GM19238 (cell line): ENCODE results near the gene ZNF789.
"Not testable (repeated sequence)": the region's sequence is repeated elsewhere in the genome, so short reads cannot be mapped to it uniquely, and the experiment has no call there.

Source experiments
- DNase-seq: peaks from one replicate; pipeline ENCODE4 v3.0.0; 2011; ENCODE audit warnings: low spot score; ENCODE audit not compliant: insufficient read length

Gene ZNF789

DNA sequence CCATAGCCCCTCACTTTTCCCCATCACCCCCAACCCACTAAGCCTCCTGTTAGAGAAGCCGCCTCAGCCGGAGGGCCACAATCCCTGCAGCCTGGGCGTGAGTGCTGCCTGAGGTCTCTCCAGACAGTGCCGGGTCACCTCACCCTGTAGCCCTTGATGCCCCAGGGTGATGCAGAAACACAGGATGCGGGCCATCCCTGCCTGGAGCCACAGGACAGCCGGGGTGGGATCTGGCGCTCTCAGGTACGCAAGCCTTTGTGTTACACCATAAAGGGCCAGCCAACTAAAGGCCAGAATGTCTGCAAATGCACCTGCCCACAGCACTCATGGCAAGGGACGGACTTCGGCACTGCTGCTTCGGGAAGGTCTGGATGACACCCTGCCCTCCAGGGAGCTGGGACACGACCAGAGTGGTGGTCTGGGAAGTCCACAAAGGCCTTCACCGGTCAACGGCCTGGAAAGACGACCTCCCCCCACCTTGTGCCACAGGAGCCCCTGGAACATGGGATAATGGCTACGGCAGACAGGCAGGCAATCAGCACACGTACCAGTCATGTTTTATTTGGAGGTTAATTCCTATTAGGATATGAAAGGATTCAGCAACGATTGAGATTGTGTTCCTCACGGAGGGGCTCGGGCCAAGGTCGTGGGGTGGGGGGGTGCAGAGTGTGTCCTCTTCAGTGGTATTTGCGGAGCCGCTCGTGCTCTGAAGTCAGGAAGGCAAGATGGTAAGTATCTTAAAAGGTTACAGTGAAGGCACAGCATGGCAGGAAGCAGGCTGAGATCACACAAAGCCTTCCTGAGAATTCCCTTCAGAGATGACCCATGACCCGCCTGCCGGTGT lies 14.8 kb upstream of the ZNF789 start:
- no peak for DNase-seq

DNA sequence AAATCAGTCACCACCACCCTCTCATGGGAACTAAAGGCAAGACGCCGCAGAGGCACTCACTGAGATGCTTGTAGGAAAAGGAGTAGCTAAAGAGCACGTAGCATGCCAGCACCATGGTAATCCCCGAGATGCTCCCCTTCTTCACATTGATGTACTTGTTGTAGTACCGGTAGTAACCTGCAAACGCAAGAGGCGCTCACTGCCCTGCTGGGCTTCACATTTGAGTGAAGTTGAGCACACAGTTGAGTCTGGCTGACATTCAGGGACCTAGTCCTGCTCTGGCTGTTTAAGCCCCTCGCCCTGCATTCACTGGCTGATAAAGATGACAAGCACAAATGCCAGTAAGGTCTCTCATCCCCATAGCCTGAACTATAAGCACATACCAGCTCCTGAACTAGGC lies 13.6 kb upstream of the ZNF789 start:
- DNase-seq: no peak

DNA sequence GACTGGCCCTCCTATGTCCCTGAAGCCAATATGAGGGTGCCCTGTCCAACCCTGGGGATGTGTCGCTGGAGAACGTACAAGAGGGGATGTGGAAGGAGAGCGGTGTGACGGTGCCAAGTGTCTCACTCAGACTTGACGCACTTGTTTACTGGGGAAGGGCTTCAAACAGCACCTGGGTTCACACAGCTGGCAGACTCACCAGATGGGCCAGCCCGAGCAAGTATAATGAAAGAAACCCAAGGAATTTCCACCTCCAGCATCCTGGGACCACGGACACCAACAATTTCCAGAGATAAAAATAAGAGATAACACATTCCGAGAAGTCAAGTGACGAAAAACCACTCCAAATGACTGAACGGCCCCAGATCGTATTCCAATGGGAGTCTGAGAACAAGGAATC lies 12.0 kb upstream of the ZNF789 start:
- DNase-seq: no peak

DNA sequence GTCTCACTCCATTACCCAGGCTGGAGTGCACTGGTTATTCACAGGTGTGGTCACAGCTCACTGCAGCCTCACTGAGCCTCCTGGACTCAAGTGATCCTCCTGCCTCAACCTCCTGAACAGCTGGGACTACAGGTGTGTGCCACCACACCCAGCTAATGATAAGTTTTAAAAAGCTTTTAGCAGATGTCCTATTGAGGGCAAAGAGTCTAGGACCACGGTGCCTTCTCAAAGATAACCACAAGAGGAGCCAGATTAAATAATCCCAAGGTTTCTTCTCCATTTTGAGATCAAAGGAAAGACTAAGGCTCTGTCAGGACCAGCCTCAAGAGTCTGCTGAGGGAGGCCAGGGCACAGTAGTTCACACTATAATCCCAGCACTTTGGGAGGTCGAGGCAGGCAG lies 11.5 kb upstream of the ZNF789 start:
- no peak for DNase-seq

DNA sequence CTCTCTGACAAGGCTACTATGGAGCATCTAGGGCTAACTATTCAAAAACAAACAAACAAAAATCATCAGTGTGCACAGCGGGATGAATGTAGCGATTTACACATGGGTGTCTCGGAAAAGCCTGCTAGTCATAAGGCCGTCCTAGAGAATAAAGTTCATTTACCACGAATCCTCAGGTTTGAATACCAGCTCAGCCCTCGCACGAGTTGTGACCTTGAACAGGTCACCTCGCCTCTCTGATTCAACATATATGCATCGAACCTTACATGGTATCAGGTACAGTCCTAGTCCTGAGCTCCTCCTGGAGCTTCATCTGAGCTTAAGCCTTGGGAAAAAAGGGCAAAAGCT lies 7.3 kb upstream of the ZNF789 start:
- DNase-seq: no peak

DNA sequence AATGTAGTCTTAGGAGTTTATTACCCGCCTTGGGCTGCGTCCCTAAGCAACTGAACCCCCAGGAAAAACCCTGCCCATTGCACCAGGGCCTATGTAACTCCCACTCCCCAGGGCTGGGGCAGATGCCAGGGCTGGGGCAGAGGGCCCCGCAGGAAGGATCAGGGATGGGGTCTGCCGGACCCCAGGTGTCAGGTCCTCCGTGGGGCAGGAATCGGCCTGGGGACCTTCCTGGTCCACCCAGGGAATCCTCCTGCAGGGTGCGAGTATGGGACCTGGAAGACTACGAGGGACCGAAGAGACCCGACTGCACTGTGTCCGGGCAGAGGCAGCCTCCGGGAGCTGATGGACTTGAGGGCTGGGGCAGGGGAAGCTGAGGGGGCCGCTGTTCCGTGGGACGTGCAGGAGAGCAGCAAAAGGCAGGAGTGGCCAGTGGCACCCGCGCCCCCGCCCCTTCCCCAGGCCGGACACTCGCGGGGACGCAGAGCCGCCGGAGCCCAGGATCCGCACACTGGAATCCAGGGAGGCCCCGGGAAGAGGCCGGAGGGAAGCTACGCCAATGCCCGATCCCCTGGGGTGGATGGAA lies 4.3 kb upstream of the ZNF789 start:
- DNase-seq: no peak

DNA sequence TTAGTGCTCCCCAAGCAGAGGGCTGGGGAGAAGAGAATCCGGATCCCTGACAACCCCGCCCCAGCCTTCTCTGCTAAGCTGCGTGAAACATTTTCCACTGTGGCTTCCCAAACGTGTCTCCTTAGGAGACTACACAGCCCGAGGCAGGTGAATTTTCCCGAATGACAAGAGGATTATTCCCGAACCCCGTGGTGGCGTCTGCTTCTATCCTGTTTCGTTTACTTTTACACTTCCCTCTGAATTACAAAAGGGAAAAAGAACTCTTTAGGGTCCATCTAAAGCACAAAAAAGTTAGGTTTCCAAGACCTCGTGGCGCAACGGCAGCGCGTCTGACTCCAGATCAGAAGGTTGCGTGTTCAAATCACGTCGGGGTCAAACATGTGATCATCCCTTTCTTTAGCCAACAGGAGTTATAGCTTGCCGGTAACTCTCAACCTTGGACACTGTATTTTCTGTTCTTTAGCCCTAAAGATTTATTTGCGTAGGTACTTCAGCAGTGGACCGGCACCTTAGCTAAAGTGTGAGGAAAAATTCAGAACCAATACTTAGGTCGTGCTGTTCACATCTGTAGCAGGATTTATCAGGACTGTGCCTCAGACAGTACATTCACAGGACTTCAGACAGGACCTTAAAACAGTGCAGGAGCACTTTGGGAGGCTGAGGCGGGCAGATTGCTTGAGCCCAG lies 3.2 kb upstream of the ZNF789 start:
- no peak for DNase-seq

DNA sequence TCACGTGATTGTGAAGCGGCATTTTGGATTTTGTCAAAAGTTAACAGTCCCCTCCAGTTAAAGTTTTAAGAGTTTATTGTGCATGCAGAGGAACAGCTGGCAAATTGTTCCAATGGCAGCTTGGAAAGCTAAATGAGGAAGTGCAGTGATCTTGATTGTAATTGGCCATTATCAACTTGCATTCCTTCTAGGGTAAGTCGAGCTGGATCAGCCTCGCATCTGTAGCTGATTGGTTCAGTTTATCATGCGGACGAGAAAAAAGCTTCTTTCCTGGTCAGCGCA lies 566 bp downstream of the ZNF789 start:
- DNase-seq: no peak

DNA sequence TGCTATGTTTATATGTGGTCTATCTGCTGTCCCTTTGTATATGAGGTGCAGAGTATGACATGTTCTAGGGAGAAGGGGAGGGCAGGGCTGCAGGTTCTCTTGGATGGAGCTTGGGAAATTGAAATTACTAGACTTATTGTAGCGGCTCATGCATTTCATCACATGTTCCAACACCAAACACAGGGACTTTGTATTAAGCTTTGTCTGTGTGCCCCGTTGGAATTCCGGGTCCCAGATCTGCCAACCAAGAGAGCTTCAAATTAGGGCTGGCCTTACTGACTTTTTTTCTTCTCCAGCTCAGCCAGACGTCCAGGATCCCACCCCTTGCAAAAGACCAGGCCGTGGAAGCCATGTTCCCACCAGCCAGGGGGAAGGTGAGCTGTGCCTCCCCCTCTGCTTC lies 3.4 kb downstream of the ZNF789 start:
- no peak for DNase-seq

DNA sequence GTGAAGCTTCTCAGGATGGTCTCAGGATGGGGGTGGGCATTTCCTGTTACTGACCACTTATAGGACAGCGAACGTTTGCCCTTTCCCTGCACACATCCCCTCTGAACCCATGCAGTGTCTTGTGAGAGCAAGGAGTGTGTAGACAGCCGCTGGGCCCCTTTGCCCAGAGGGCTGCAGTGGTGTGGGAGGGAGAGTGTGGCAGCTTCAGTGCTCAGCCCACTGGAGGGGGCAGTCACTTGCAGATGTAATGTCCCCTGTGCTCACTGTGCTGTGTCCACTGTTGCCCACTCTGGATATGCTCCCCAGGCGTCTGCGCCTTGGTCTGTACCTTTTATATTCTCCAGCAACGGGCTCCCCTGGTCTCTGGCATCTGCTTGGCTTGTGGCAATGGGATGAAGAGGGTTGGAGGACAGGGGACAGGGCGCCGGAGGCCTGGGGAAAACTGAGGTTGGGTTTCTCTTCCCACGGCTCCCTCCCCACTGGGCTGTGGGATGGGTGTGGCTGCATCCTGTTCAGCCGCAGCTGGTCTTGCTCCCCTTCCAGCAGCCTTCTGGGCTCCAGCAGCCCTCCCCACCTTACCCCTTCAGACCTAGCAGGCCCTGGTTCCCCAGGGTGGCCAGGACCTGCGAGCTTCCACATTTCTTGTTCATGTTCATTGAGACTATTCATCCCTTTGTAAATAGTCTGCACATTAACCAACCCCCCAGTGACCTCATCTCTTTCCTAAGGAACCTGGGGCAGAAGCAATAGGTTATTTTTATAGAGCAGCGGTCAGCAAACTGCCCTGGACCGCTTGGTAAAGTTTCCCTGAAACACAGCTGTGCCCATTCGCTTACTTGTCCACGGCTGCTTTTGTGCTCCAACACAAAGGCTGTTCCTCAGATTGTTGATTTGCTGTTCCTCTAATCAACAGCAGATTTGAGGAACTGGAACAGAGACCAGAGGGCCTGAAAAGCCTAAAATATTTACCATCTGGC lies 6.1 kb downstream of the ZNF789 start:
- DNase-seq: no peak

DNA sequence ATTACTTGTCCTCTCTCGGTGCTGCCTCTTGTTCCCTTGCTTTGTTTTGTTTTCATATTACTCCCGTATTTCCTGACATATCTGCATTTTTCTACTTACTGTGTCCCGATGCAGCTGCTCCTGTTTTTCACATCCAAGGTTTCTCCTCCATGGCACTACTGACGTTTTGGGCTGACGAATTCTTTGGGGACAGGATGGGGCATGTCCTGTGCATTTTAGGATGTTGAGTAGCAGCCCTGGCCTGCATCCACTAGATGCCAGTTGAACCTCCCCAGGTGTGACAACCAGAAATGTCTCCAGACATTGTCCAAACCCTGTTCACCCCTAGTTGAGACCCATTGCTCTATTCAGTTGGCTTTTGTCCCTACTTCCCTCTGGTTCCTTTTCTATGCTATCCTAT lies 12.4 kb downstream of the ZNF789 start:
- DNase-seq: no peak

DNA sequence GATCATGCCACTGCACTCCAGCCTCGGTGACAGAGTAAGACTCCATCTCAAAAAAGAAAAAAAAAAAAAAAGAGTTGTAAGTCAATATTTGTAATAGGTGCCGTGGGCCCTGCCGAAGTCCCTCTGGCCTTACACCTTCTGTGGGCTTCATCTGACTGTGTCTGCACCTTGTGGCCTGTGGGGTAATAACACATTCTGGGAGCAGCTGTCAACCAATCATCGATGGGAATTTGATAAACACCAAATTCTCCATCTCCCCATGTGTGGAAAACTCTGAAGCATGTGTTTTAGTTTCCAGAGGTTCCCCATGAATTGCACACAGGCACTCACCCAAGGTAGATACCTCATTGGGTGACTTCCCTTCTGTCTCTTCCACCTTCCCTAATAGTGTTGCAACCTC lies 16.5 kb downstream of the ZNF789 start:
- no peak for DNase-seq

DNA sequence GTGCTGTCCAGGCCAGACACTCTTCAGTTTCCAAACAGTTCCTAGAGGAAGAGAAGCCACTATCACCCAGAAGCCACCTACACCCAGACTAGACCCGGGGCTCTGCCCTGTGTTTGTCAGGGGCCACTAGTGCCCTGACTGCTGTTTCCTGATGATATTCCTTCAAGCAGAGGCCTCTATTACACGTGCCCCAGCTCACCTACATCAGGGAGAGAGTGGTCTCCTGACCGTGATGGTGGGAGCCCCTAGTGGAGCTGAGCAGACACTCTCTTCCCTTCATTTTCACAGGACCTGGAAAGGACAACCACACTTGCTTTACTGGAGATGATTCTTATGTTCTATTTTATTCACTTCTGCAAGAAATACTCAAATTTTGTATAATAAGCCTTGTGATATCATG lies 18.2 kb downstream of the ZNF789 start:
- DNase-seq: no peak

DNA sequence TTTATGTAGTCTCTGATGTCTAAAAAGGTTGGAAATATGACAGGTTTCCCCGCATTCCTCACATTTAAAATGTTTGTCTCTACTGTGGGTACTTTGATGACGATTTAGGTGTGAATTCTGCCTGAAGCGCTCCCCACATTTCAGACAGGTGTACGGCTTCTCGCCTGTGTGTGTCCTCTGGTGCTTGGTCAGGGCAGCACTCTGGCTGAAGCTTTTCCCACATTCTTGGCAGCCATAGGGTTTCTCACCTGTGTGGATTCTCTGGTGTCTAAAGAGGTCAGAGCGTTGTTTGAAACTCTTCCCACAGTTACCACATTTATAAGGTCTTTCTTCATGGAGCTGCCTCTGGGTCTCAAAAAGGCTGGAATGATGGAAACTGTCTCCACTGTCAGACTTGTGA lies 21.1 kb downstream of the ZNF789 start:
- DNase-seq: no peak

DNA sequence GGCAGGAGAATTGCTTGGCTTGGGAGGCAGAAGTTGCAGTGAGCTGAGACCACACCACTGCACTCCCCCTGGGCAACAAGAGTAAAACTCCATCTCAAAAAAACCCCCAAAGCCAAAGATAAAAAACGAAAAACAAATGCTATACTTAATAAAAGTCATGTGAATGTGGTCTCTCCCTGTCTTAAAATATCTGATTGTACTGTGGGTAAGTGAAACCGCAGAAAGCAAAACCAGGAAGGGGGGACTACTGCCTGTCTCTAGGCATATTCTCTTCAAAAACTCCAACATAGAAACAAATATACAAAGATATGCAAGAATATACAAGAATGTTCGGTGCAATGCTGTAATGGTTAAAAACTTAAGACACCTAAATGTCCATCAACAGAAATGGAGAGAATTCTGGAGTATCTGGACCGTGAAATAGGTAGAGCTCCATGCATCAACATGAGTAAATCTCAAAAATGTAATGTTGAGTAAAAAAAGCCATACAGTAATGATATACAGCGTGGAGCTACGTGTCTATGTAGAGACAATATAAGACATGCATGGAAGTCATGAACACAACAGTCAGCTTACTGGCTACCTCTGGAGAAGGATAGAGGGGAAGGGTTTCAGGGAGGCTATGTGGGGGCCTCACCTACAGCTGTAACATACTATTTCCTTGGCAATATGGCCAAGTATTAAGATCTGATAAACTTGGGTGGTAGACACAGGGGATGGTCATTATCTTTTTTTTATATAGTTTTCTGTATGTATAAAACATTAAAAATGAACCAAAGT lies 25.3 kb downstream of the ZNF789 start:
- DNase-seq: no peak

DNA sequence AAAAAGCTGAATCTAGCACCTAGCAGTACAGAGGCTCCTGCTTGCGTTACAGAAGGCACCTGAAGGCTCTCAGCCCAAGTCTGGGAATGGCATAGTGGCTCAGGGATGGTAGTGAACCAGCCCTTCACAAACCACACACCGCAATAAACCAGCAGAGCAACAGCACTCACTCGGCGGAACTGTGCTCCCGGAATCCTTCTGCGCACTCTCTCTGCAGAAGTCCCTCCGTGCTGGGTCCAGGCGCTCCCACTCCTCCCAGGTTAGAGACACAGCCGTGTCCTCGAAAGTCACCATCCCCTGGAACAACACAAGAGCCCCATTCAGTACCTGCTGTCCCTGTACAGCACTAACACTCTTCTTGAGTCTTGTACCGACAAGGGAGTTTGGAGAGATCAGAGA lies 25.9 kb downstream of the ZNF789 start:
- no peak for DNase-seq

DNA sequence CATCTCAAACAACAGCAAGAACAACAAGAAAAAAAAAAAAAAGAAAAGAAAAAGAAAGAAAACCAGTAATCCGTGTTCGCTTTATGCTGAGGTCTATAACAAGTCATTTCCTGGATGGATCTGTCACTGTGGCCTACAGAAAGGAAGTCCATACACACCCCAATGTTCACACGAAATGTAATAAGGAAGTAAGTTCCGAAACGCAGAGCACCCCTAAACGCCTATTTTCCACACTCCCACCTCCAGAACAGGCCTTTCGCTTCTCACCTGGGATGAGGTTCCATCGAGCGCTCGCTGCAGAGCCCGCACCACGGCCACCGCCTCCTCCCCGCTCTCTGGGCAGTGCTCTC lies 26.7 kb downstream of the ZNF789 start:
- DNase-seq: no peak

DNA sequence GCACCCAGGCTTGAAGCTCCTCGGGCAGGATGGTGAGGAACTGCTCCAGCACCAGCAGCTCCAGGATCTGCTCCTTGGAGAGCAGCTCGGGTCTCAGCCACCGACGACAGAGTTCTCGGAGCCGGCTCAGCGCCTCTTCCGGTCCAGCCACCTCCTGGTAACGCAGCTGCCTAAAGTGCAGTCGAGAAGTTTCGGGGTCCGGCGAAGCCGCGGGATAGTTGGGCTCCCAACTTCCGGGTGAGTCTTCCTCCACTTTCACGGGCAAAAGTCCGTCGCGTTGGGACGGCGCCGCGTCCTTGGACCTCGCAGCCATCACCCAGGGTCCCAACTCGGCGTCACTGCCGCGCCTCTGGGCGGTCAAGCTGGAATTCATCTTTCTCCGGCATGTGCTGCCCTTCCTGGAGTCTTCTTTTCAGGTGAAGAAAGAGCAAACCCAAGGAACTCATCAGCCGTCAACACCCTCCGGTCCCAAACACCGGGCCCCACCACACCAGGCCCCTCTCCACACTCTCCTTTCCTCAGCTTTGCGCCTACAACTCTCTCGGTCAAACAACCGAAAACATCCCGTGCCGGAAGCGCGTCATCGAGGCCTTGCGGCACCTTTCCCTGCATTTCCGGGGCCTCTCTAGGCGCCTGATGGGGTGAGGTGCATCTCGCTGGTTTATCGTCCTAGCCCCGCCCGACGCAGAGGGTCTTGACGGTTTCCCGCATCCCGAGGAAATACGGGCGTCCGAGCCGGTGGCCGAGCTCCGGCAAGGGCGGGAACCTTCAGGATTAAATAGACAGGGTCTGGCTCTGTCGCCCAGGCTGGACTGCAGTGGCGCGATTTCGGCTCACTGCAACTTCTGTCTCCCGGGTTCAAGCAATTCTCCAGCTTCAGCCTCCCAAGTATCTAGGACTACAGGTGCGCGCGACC lies 27.3 kb downstream of the ZNF789 start, which contains the start of gene ZNF394:
Gene ZNF394, minus strand, starts transcription at position 561 of the 916 bp plus-strand sequence. Its CDS starts 188 bp downstream, at position 373.
- DNase-seq: peak; percentile 81

DNA sequence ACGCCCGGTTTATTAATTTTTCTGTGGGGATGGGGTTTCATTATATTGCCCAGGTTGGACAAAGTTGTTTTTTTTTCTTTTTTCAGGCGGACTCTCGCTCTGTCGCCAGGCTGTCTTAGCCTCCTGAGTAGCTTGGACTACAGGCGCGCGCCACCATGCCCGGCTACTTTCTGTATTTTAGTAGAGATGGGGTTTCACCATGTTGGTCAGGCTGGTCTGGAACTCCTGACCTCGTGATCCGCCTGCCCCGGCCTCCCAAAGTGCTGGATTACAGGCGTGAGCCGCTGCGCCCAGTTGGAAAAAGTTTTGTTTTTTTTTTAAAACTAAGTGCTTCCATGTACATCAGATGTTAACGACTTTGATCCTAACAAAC lies 27.9 kb downstream of the ZNF789 start:
- no peak for DNase-seq

DNA sequence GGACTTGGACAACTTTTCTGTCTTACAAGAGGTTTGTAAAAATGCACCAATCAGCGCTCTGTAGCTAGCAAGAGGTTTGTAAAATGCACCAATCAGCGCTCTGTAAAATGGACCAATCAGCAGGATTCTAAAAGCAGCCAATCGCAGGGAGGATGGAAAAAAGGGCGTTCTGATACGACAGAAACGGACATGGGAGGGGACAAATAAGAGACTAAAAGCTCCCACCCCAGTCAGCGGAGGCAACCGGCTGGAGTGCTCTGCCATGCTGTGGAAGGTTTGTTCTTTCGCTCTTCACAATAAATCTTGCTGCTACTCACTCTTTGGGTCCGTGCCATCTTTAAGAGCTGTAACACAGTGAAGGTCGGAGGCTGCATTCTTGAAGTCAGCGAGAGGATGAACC lies 28.5 kb downstream of the ZNF789 start:
- DNase-seq: not testable (repeated sequence)
